Neutrophil (primary cell): ENCODE measurements around the gene MBTPS1.

Source experiments
- H3K27ac ChIP-seq: fragments of 200-600 bp; sonication (generic); 2 replicates; pipeline ENCODE4 v1.5.1; 2016; ENCODE audit warnings: mild to moderate bottlenecking, moderate library complexity
- H3K27me3 ChIP-seq: fragments of 200-600 bp; sonication (generic); 2 replicates; pipeline ENCODE4 v1.6.0; 2016; ENCODE audit warnings: mild to moderate bottlenecking
- H3K36me3 ChIP-seq: fragments of 200-600 bp; sonication (generic); 2 replicates; pipeline ENCODE4 v1.5.1; 2017
- H3K4me1 ChIP-seq, 2 experiments: fragments of 200-600 bp in 1 of 2; sonication (generic) in 1 of 2; 1 replicate in 1 of 2; 2 replicates in 1 of 2; pipeline versions ENCODE4 v1.5.1 to v1.6.1; 2013 to 2016; ENCODE audit warnings: low read depth in 1 of 2, low read length in 1 of 2, mild to moderate bottlenecking in 1 of 2, moderate library complexity in 1 of 2; ENCODE audit not compliant: control insufficient read depth in 1 of 2, insufficient read depth in 1 of 2
- H3K4me3 ChIP-seq, 2 experiments: fragments of 200-600 bp in 1 of 2; sonication (generic) in 1 of 2; 1 replicate in 1 of 2; 2 replicates in 1 of 2; pipeline ENCODE4 v1.5.1; 2013 to 2016; ENCODE audit warnings: low read depth in 1 of 2, low read length in 1 of 2, mild to moderate bottlenecking in 1 of 2, moderate library complexity in 1 of 2
- H3K9me3 ChIP-seq: fragments of 200-600 bp; sonication (generic); 2 replicates; pipeline ENCODE4 v1.5.1; 2016
- TF ChIP-seq, protein P1 (sequence below): fragments of 200-600 bp; sonication (generic); IDR thresholded peaks from 2 replicates; pipeline ENCODE4 v1.5.1; 2016; ENCODE audit warnings: antibody characterized with exemption

MBTPS1 gene

DNA sequence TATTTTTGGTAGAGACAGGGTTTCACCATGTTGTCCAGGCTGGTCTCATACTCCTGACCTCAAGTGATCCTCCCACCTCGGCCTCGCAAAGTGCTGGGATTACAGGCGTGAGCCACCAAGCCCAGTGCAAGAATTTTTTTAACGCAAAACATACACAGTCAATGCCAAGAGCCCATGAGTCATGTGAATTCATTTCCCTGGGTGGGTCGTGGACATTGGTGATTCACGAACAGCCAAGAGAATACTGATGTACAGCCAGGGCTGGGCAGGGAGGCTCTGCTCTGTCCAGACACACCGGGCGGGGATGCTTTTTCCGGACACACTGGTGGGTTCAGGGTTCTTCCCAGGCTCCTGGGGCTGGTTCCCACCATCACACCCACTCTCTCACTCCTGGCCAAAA is 91.9 kb downstream of the MBTPS1 start:
- Histone ChIP-seq H3K9me3 (no peaks in the 10 kb centered on the region), H3K4me3 (no peak overlapping the region), H3K36me3 (no peaks in the 10 kb centered on the region), H3K27me3 (peaks cover 75% of the 10 kb centered on the region), H3K4me1 (peaks cover 12 to 21% of the 10 kb centered on the region in 2 experiments), H3K27ac (no peak overlapping the region)
- TF ChIP-seq, protein P1, sequence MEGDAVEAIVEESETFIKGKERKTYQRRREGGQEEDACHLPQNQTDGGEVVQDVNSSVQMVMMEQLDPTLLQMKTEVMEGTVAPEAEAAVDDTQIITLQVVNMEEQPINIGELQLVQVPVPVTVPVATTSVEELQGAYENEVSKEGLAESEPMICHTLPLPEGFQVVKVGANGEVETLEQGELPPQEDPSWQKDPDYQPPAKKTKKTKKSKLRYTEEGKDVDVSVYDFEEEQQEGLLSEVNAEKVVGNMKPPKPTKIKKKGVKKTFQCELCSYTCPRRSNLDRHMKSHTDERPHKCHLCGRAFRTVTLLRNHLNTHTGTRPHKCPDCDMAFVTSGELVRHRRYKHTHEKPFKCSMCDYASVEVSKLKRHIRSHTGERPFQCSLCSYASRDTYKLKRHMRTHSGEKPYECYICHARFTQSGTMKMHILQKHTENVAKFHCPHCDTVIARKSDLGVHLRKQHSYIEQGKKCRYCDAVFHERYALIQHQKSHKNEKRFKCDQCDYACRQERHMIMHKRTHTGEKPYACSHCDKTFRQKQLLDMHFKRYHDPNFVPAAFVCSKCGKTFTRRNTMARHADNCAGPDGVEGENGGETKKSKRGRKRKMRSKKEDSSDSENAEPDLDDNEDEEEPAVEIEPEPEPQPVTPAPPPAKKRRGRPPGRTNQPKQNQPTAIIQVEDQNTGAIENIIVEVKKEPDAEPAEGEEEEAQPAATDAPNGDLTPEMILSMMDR, result no peak

DNA sequence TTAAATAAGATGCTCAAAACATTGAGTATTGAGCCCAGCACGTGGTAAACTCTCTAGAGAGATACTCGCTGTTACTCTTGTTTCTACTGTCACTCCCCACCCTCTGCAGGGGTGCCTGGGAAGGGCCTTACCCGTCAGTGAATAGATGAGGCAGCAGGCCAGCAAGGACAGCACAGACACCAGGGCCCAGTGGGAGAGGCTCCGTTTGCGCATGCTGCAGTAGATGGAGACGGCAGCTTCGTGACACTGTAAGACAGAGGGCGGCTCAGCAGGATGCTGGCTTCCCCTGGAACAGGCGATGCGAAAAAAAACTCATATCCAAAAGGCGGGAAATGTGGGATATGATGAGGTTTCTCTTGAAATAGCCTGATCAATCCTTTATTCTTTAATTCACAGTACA is 94.1 kb downstream of the MBTPS1 start:
- Histone ChIP-seq H3K4me3 (no peak overlapping the region), H3K27ac (no peak overlapping the region), H3K27me3 (peaks cover 86% of the 10 kb centered on the region), H3K36me3 (no peaks in the 10 kb centered on the region), H3K9me3 (no peaks in the 10 kb centered on the region), H3K4me1 (peaks cover 0 to 2% of the 10 kb centered on the region in 2 experiments)
- TF ChIP-seq, protein P1, result no peak

DNA sequence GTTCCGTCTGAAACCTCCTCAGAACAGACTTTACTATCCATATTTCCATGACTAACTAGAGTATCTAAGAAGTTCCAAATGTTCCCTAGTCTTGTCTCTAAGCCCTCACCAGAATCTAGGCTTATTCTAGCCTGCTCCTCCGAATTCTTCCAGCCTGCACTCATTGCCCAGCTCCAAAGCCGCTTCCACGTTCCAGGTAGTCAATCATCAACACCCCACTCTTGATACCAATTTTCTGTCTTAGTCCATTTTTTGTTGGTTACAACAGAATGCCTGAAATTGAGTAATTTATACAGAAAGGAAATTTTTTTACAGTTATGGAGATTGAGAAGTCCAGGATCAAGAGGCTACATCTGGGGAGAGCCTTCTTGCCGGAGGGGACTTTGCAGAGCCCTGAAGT is 95.3 kb downstream of the MBTPS1 start:
- H3K36me3 ChIP-seq, result no peaks in the 10 kb centered on the region
- no peak overlapping the region for H3K27ac ChIP-seq
- H3K4me3 ChIP-seq, result no peak overlapping the region
- H3K4me1 ChIP-seq, result no peaks in the 10 kb centered on the region
- no peaks in the 10 kb centered on the region for H3K9me3 ChIP-seq
- TF ChIP-seq, protein P1, result no peak
- peaks cover 83% of the 10 kb centered on the region for H3K27me3 ChIP-seq

DNA sequence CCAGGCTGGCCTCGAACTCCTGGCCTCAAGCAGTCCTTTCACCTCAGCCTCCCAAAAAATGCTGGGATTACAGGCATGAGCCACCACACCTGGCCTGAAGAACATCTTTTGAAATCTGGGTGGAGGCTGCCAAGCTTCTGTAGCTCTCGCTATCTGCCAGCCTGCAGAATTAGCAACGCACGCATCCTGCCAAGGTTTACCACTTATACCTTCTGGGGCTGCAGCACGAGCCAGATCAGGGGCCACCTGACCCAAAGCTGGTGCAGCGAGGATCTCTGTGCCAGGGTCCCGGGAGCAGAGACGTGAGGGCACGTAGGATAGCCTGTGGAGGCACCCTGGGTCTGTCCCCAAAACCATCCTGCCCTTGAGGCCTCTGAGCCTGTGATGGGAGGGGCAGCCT is 96.4 kb downstream of the MBTPS1 start:
- Histone ChIP-seq H3K4me1 (no peaks in the 10 kb centered on the region), H3K36me3 (no peaks in the 10 kb centered on the region), H3K4me3 (no peak overlapping the region), H3K27me3 (peaks cover 79% of the 10 kb centered on the region), H3K9me3 (no peaks in the 10 kb centered on the region), H3K27ac (no peak overlapping the region)
- TF ChIP-seq, protein P1, result no peak

DNA sequence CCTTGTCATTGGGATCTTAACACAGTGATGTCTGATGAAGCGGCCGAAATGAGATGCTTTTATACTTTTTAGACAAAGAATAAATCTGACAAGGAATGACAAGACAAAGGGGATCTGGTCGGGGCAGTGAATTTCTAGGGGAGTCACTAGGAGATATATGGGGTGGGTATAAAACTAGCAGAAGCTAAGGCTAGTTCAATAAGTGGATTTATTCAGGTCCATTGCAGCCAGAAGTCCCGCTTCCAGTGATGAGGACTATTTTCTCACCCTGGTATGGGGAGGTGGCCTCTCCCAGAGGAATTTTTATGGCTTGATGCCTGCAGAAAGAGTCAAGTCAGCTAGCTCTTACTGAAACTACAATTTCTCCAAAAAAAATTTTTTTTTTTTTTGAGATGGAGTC is 98.0 kb downstream of the MBTPS1 start:
- Histone ChIP-seq H3K36me3 (no peaks in the 10 kb centered on the region), H3K27ac (no peak overlapping the region), H3K9me3 (no peaks in the 10 kb centered on the region), H3K4me3 (no peak overlapping the region), H3K27me3 (peaks cover 68% of the 10 kb centered on the region), H3K4me1 (peaks cover 0 to 4% of the 10 kb centered on the region in 2 experiments)
- TF ChIP-seq, protein P1, result no peak

DNA sequence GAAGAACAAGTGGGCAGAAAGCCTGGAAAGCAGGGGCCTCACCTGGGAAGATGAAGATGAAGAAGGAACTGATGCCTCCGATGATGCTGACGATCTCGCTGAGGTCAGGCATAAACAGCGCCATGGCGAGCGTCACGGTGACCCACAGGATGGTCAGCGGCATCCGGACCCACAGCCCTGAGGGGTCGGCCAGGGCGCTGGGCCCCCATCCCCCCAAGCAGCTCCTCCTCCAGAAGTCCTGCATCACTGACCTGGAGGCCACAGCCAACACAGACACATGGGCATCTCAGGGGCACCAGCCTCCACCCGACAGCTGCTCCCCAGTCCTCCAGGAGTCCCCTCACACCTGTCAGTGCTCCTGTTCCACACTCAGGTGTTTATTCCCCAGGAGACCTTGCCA is 100.3 kb downstream of the MBTPS1 start:
- H3K36me3 ChIP-seq, result no peaks in the 10 kb centered on the region
- peaks cover 0 to 4% of the 10 kb centered on the region in 2 experiments for H3K4me1 ChIP-seq
- TF ChIP-seq, protein P1, result no peak
- peaks cover 55% of the 10 kb centered on the region for H3K27me3 ChIP-seq
- no peak overlapping the region for H3K4me3 ChIP-seq
- no peak overlapping the region for H3K27ac ChIP-seq
- no peaks in the 10 kb centered on the region for H3K9me3 ChIP-seq
